Smooth muscle cell (in vitro differentiated cells): ENCODE results near the gene HOMER2. TPM values are rescaled to one million over a fixed set of nuclear protein-coding genes. Genes with fewer than 3 reads are reported as not detected.

Source experiments
- DNase-seq: peaks from one replicate; lab custom pipeline; 2025; ENCODE audit not compliant: unreplicated experiment; lab: John Stamatoyannopoulos, UW
- H2AFZ ChIP-seq: fragments of 200-600 bp; sonication (generic); 2 replicates; pipeline ENCODE4 v1.6.0; 2016; ENCODE audit warnings: antibody characterized with exemption, low read depth, mild to moderate bottlenecking
- H3F3A ChIP-seq: fragments of 200-600 bp; sonication (generic); 2 replicates; pipeline ENCODE4 v1.6.0; 2017; ENCODE audit warnings: antibody characterized with exemption, low read depth
- H3K27ac ChIP-seq: fragments of 200-600 bp; sonication (generic); 2 replicates; pipeline ENCODE4 v1.5.1; 2016; ENCODE audit warnings: low read depth, mild to moderate bottlenecking
- H3K27me3 ChIP-seq: fragments of 200-600 bp; sonication (generic); 2 replicates; pipeline ENCODE4 v1.6.1; 2016; ENCODE audit warnings: low read depth, mild to moderate bottlenecking
- H3K36me3 ChIP-seq: fragments of 200-600 bp; sonication (generic); 2 replicates; pipeline ENCODE4 v1.5.1; 2016; ENCODE audit warnings: low read depth
- H3K4me1 ChIP-seq: fragments of 200-600 bp; sonication (generic); 2 replicates; pipeline ENCODE4 v1.5.1; 2016; ENCODE audit warnings: low read depth
- H3K4me2 ChIP-seq: fragments of 200-600 bp; sonication (generic); 2 replicates; pipeline ENCODE4 v1.6.0; 2016; ENCODE audit warnings: mild to moderate bottlenecking
- H3K4me3 ChIP-seq: fragments of 200-600 bp; sonication (generic); 2 replicates; pipeline ENCODE4 v1.5.1; 2016; ENCODE audit warnings: mild to moderate bottlenecking
- H3K79me2 ChIP-seq: fragments of 200-600 bp; sonication (generic); 2 replicates; pipeline ENCODE4 v1.6.0; 2016; ENCODE audit warnings: low read depth, mild to moderate bottlenecking
- H3K9ac ChIP-seq: fragments of 200-600 bp; sonication (generic); 2 replicates; pipeline ENCODE4 v1.6.0; 2016; ENCODE audit warnings: low read depth
- H3K9me3 ChIP-seq: fragments of 200-600 bp; sonication (generic); replicated peaks from 2 replicates; pipeline ENCODE4 v1.5.1; 2016; ENCODE audit warnings: low read depth
- H4K20me1 ChIP-seq: fragments of 200-600 bp; sonication (generic); 2 replicates; pipeline ENCODE4 v1.6.0; 2016; ENCODE audit warnings: low read depth
- CTCF ChIP-seq: fragments of 200-600 bp; sonication (generic); IDR thresholded peaks from 2 replicates; pipeline ENCODE4 v1.5.1; 2017; ENCODE audit warnings: borderline replicate concordance, mild to moderate bottlenecking, antibody characterized with exemption; ENCODE audit not compliant: insufficient read depth, poor library complexity, severe bottlenecking
- WGBS: methylation state at CpG from one replicate; pipeline ENCODE4 v1.1.7; 2016; ENCODE audit warnings: low lambda C conversion rate; 5-methylcytosine and 5-hydroxymethylcytosine counted together
- polyA plus RNA-seq: library from polyadenylated mRNA; unstranded; fragments of >200 nt; fragmentation: Nextera tagmentation; extraction: Ambion mirVana; gene quantifications from 2 replicates; pipeline ENCODE4 v1.2.1, GENCODE V29; 2016
- total RNA-seq: library from RNA; depleted of rRNA; stranded (reverse); fragments of >200 nt; gene quantifications from 2 replicates; pipeline ENCODE4 v1.2.3, GENCODE V29; 2014

The HOMER2 gene
- total and polyA plus RNA-seq, 2 experiments from 2014 or later: 3.1 to 18.8 TPM

- Histone ChIP-seq H3K27ac (no peak overlapping the region), H3K4me3 (no peak overlapping the region), H3K27me3 (no peaks in the 10 kb centered on the region), H3K9ac (no peak overlapping the region), H3K4me2 (no peak overlapping the region), H3K36me3 (no peaks in the 10 kb centered on the region), H3K9me3 (no peaks in the 10 kb centered on the region), H4K20me1 (no peaks in the 10 kb centered on the region), H3F3A (no peaks in the 10 kb centered on the region), H2AFZ (no peak overlapping the region), H3K79me2 (no peaks in the 10 kb centered on the region), H3K4me1 (no peaks in the 10 kb centered on the region)
- no peak for TF ChIP-seq CTCF
- WGBS: 84% methylated on average over 17 of the region's 17 CpGs
- no peak for DNase-seq
Observed at GRCh38 chr15:82855286-82856100, 97.0 kb downstream of the HOMER2 start.

GRCh38 chr15:82854554-82854953 lies 98.0 kb downstream of the HOMER2 start:
- no peaks in the 10 kb centered on the region for H4K20me1 ChIP-seq
- no peaks in the 10 kb centered on the region for H3F3A ChIP-seq
- no peaks in the 10 kb centered on the region for H3K27me3 ChIP-seq
- no peak overlapping the region for H3K4me3 ChIP-seq
- no peak overlapping the region for H3K4me2 ChIP-seq
- peaks cover 7% of the 10 kb centered on the region for H3K4me1 ChIP-seq
- TF ChIP-seq CTCF: no peak
- no peak overlapping the region for H2AFZ ChIP-seq
- no peaks in the 10 kb centered on the region for H3K9me3 ChIP-seq
- H3K9ac ChIP-seq: no peak overlapping the region
- H3K79me2 ChIP-seq: no peaks in the 10 kb centered on the region
- H3K27ac ChIP-seq: no peak overlapping the region
- no peaks in the 10 kb centered on the region for H3K36me3 ChIP-seq
- WGBS: 91% methylated on average over 21 of the region's 21 CpGs
- no peak for DNase-seq

GRCh38 chr15:82852941-82853561 lies 99.5 kb downstream of the HOMER2 start:
- no peaks in the 10 kb centered on the region for H3K9me3 ChIP-seq
- no peaks in the 10 kb centered on the region for H3K79me2 ChIP-seq
- H3K4me1 ChIP-seq: peaks cover 7% of the 10 kb centered on the region
- no peak overlapping the region for H3K4me3 ChIP-seq
- no peak for DNase-seq
- no peak overlapping the region for H3K9ac ChIP-seq
- H3K4me2 ChIP-seq: no peak overlapping the region
- 86% methylated on average over 16 of the region's 16 CpGs for WGBS
- H2AFZ ChIP-seq: no peak overlapping the region
- no peaks in the 10 kb centered on the region for H3F3A ChIP-seq
- no peaks in the 10 kb centered on the region for H4K20me1 ChIP-seq
- H3K36me3 ChIP-seq: no peaks in the 10 kb centered on the region
- no peaks in the 10 kb centered on the region for H3K27me3 ChIP-seq
- H3K27ac ChIP-seq: no peak overlapping the region
- TF ChIP-seq CTCF: no peak
